HepG2 (cell line): Measurements from ENCODE around the gene NEU4. TPM values are rescaled to one million over a fixed set of nuclear protein-coding genes. Genes with fewer than 3 reads are reported as not detected.

Source experiments
- ATAC-seq: fragments of 200-7000 bp; cut with Tn5 transposase; 3 replicates; pipeline ENCODE4 v1.9.1; 2020; ENCODE audit warnings: mild to moderate bottlenecking, moderate library complexity
- BruUV-seq: library from RNA; stranded (reverse); fragments of 400-500 nt; replicated peaks from 2 replicates; lab custom pipeline; 2021; lab: Mats Ljungman, UMichigan
- CTCF ChIA-PET: fragments of 300-600 bp; formaldehyde crosslinking; extraction: SDS; loops from one replicate; lab custom pipeline; 2021; ENCODE audit warnings: low total read pairs, inconsistent platforms, low intra/inter-chr PET ratio; lab: Yijun Ruan, JAX
- POLR2A ChIA-PET: fragments of 350-600 bp; sonication (Branson Sonifier 250); formaldehyde crosslinking; loops from one replicate; lab custom pipeline; 2020; ENCODE audit warnings: antibody characterized with exemption, inconsistent platforms; lab: Yijun Ruan, JAX
- DNase-seq: peaks from one replicate; pipeline ENCODE4 v3.0.0-alpha.2; 2015; ENCODE audit warnings: low spot score
- FAIRE-seq: peaks from 3 replicates; lab custom pipeline; 2011; peaks lifted over from hg19 to GRCh38; lab: Jason Lieb, UNC
- H2AFZ ChIP-seq: one replicate; pipeline ENCODE4 v1.6.1; 2011; ENCODE audit warnings: low read length, inconsistent platforms
- H3K27ac ChIP-seq: fragments of 300-600 bp; 3 replicates; pipeline ENCODE4 v1.8.0; 2011; ENCODE audit warnings: mixed run types, mild to moderate bottlenecking, mixed read lengths, low read length, inconsistent platforms; ENCODE audit not compliant: insufficient read depth; ENCODE audit errors: extremely low read length
- H3K27me3 ChIP-seq, 2 experiments: fragments of 200-600 bp in 1 of 2; 2 replicates in 1 of 2; 3 replicates in 1 of 2; pipeline versions ENCODE4 v1.6.0 to v1.8.0; 2011; ENCODE audit warnings: low read length in 2 of 2, mild to moderate bottlenecking in 2 of 2, moderate library complexity in 2 of 2, inconsistent platforms in 1 of 2; ENCODE audit not compliant: insufficient read depth in 2 of 2, control insufficient read depth in 1 of 2
- H3K36me3 ChIP-seq, 2 experiments: fragments of 200-600 bp in 1 of 2; replicated peaks in 1 of 2; 2 replicates in 1 of 2; 3 replicates in 1 of 2; pipeline versions ENCODE4 v1.5.1 to v1.8.0; 2011; ENCODE audit warnings: low read length in 2 of 2, inconsistent platforms in 1 of 2; ENCODE audit not compliant: insufficient read depth in 2 of 2, control insufficient read depth in 1 of 2
- H3K4me1 ChIP-seq: 2 replicates; pipeline ENCODE4 v1.5.1; 2012; ENCODE audit warnings: low read length, inconsistent platforms; ENCODE audit not compliant: insufficient read depth
- H3K4me2 ChIP-seq: 2 replicates; pipeline ENCODE4 v1.6.0; 2011; ENCODE audit warnings: low read depth, low read length, inconsistent platforms
- H3K4me3 ChIP-seq, 3 experiments: fragments of 200-600 bp in 1 of 3; sonication (generic), shearing (Covaris generic) in 1 of 3; replicated peaks in 1 of 3; 2 replicates each; pipeline ENCODE4 v1.5.1; 2011 to 2016; ENCODE audit warnings: low read length in 3 of 3, inconsistent platforms in 2 of 3, low read depth in 2 of 3, mild to moderate bottlenecking in 2 of 3, control low read depth in 1 of 3, mixed read lengths in 1 of 3; ENCODE audit not compliant: insufficient read depth in 1 of 3
- H3K79me2 ChIP-seq: one replicate; pipeline ENCODE4 v1.6.1; 2011; ENCODE audit warnings: low read length, inconsistent platforms; ENCODE audit not compliant: insufficient read depth
- H3K9ac ChIP-seq: 2 replicates; pipeline ENCODE4 v1.6.0; 2011; ENCODE audit warnings: mild to moderate bottlenecking, low read depth, low read length, inconsistent platforms; ENCODE audit not compliant: insufficient read depth
- H3K9me3 ChIP-seq: 2 replicates; pipeline ENCODE4 v1.5.1; 2012; ENCODE audit warnings: mild to moderate bottlenecking, low read length
- H4K20me1 ChIP-seq: 2 replicates; pipeline ENCODE4 v1.6.0; 2011; ENCODE audit warnings: inconsistent platforms, mild to moderate bottlenecking, low read length, moderate library complexity; ENCODE audit not compliant: insufficient read depth
- E2F5 ChIP-seq: sonication (generic); formaldehyde crosslinking; conservative IDR thresholded peaks from 2 replicates; pipeline ENCODE4 v1.4.0; 2020; ENCODE audit warnings: missing genetic modification reagents
- HDAC1 ChIP-seq: sonication (generic); formaldehyde crosslinking; IDR thresholded peaks from 2 replicates; pipeline ENCODE4 v1.5.1; 2020; ENCODE audit warnings: mild to moderate bottlenecking, missing genetic modification reagents
- HDAC6 ChIP-seq: fragments of 200-600 bp; sonication (generic); IDR thresholded peaks from 2 replicates; pipeline ENCODE4 v1.7.0; 2017; ENCODE audit warnings: mild to moderate bottlenecking, antibody characterized with exemption, low read length, low read depth
- HOXD1 ChIP-seq: sonication (generic); formaldehyde crosslinking; IDR thresholded peaks from 2 replicates; pipeline ENCODE4 v1.5.0; 2020; ENCODE audit warnings: missing genetic modification reagents
- KLF16 ChIP-seq, 2 experiments: sonication (generic) in 1 of 2; formaldehyde crosslinking in 1 of 2; IDR thresholded peaks; 2 replicates each; pipeline versions ENCODE4 v1.6.1 to v1.8.0; 2016 to 2023; ENCODE audit warnings: missing genetic modification reagents in 2 of 2, missing compliant biosample characterization in 1 of 2
- MAZ ChIP-seq, 2 experiments: sonication (generic) in 1 of 2; formaldehyde crosslinking in 1 of 2; IDR thresholded peaks; 2 replicates each; pipeline versions ENCODE4 v1.5.0 to v1.6.1; 2012 to 2020; ENCODE audit warnings: low read depth in 2 of 2, mild to moderate bottlenecking in 2 of 2, borderline replicate concordance in 1 of 2, improper control_type of control experiment in 1 of 2, low read length in 1 of 2, missing genetic modification reagents in 1 of 2, moderate library complexity in 1 of 2
- POGZ ChIP-seq: sonication (generic); formaldehyde crosslinking; IDR thresholded peaks from 2 replicates; pipeline ENCODE4 v1.4.0; 2020; ENCODE audit warnings: mild to moderate bottlenecking, missing genetic modification reagents
- POLR2A ChIP-seq, 2 experiments: IDR thresholded peaks; 2 replicates each; pipeline ENCODE4 v1.6.1; 2011; ENCODE audit warnings: low read depth in 2 of 2, low read length in 2 of 2, mild to moderate bottlenecking in 1 of 2, moderate library complexity in 1 of 2; ENCODE audit not compliant: insufficient read depth in 1 of 2
- SMAD1 ChIP-seq: sonication (generic); formaldehyde crosslinking; IDR thresholded peaks from 2 replicates; pipeline ENCODE4 v1.4.0; 2020; ENCODE audit warnings: missing genetic modification reagents, low read depth, mild to moderate bottlenecking, borderline replicate concordance
- TCF7 ChIP-seq: sonication (generic); IDR thresholded peaks from 2 replicates; pipeline ENCODE4 v1.6.1; 2016; ENCODE audit warnings: antibody characterized with exemption, low read depth
- ZFP36L2 ChIP-seq: sonication (generic); formaldehyde crosslinking; IDR thresholded peaks from 2 replicates; pipeline ENCODE4 v1.4.0; 2020; ENCODE audit warnings: missing genetic modification reagents
- ZFP62 ChIP-seq: sonication (generic); formaldehyde crosslinking; IDR thresholded peaks from 2 replicates; pipeline ENCODE4 v1.4.0; 2020; ENCODE audit warnings: missing genetic modification reagents
- ZNF644 ChIP-seq: IDR thresholded peaks from 2 replicates; pipeline ENCODE4 v1.6.1; 2016; ENCODE audit warnings: low read depth
- WGBS: methylation state at CpG from one replicate; pipeline ENCODE4 v1.1.6; 2017; ENCODE audit warnings: low lambda C conversion rate; 5-methylcytosine and 5-hydroxymethylcytosine counted together
- in situ Hi-C: cut with HindIII; loops from 2 replicates; pipeline ENCODE4 v1.10.0; 2017; ENCODE audit warnings: low pct_unique_long_range_greater_than_20kb; ENCODE audit not compliant: extremely low pct_ligation_motif_present
- intact Hi-C: fragments of 100-400 bp; cut with micrococcal nuclease; formaldehyde crosslinking; loops from one replicate; pipeline ENCODE4 v1.10.0; 2022; ENCODE audit not compliant: unreplicated experiment
- polyA plus RNA-seq, 8 experiments: library from polyadenylated mRNA; depleted of rRNA in 3 of 8; stranded (reverse) in 7 of 8; unstranded in 1 of 8; fragments of >200 nt; fragmentation: Illumina TruSeq in 4 of 8; extraction: Trizol in 4 of 8; gene quantifications; 2 replicates each; pipeline versions ENCODE4 v1.2.1 to v1.2.3, GENCODE V29; 2011 to 2016; ENCODE audit warnings: low read depth in 4 of 8, missing spikeins in 1 of 8, mixed read lengths in 1 of 8; ENCODE audit not compliant: insufficient read depth in 1 of 8
- total RNA-seq, 5 experiments: library from RNA; depleted of rRNA; stranded (reverse); fragments of >200 nt; fragmentation: Illumina TruSeq; extraction: Trizol; gene quantifications; 2 replicates each; pipeline ENCODE4 v1.2.3, GENCODE V29; 2016; ENCODE audit warnings: low read depth in 1 of 5

NEU4 gene
- total and polyA plus RNA-seq, 2 of the 13 experiments (the other 11 are each of a cell fraction or from before 2014, with no cell fraction given): 53.5 to 107 TPM

DNA sequence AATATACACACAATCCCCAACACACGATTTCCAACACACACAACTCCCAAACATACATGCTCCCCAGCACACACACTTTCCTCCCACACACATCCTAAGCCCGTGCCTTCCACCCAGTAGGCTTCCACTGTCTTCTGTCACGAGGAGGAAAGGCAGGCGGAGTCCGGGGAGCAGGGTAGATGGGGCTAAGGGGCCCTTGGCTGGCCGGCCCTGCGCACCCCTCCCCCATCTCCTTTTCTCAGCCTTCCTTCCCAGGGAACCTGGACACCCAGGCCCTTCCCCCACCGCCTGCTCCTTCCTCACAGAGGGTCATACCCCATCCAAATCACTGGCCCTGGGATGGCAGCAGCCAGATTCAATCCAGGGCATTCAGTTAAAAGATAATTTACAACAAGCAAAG lies 53.1 kb downstream of the NEU4 start:
- in situ Hi-C loops: no loop called here
- BruUV-seq: no TSS peak

More for the DNA sequence above, 53.1 kb downstream of the NEU4 start:
- Histone ChIP-seq H3K4me2 (no peak overlapping the region), H3K79me2 (no peaks in the 10 kb centered on the region), H3K4me1 (peaks cover 14% of the 10 kb centered on the region), H3K27ac (no peak overlapping the region), H2AFZ (no peak overlapping the region), H3K27me3 (peaks cover 14 to 82% of the 10 kb centered on the region in 2 experiments), H3K9me3 (no peaks in the 10 kb centered on the region), H3K4me3 (no peak overlapping the region), H3K9ac (no peak overlapping the region), H4K20me1 (0 out of 2 replicates have a peak, but pooled peaks cover 5% of the 10 kb centered on the region), H3K36me3 (no peaks in the 10 kb centered on the region)
- POLR2A ChIA-PET: no interaction called here
- FAIRE-seq: no peak
- intact Hi-C loops: no loop called here
- CTCF ChIA-PET: no interaction called here
- ATAC-seq: no peak
- no peak for DNase-seq
- WGBS: 29% methylated on average over 8 of the region's 8 CpGs
- TF ChIP-seq HDAC1 (CRISPR knock-in tag) (no peak), POGZ (no peak), ZFP36L2 (CRISPR knock-in tag) (no peak), E2F5 (no peak), SMAD1 (CRISPR knock-in tag) (no peak), POLR2A (IDR thresholded peaks at IDR 0.05; ENCODE audit: insufficient read depth in 1 of 2, low read depth in 2 of 2, low read length in 2 of 2) (no peak), ZNF644 (CRISPR knock-in tag) (no peak), MAZ (IDR thresholded peaks at IDR 0.05; ENCODE audit: borderline replicate concordance, low read depth, low read length) (no peak), MAZ (CRISPR knock-in tag; IDR thresholded peaks at IDR 0.05; ENCODE audit: low read depth) (no peak), TCF7 (no peak), HDAC6 (no peak), ZFP62 (CRISPR knock-in tag) (no peak), KLF16 (CRISPR knock-in tag; IDR thresholded peaks at IDR 0.05) (no peak), HOXD1 (CRISPR knock-in tag) (no peak)
